Fibroblast of lung (primary cell): ENCODE data around the gene CACNA1H. TPM values are rescaled to one million over a fixed set of nuclear protein-coding genes. Genes with fewer than 3 reads are reported as not detected.

Experiments
- DNase-seq, 2 donors: peaks; one replicate each; pipeline versions ENCODE4 v3.0.0 to v3.0.0-alpha.2; 2010; ENCODE audit warnings: low read depth in 2 of 2
- H2AFZ ChIP-seq: 2 replicates; pipeline ENCODE4 v1.5.1; 2012; ENCODE audit warnings: low read length, control low read depth, inconsistent platforms
- H3K27ac ChIP-seq: 2 replicates; pipeline ENCODE4 v1.5.1; 2011; ENCODE audit warnings: low read length, control low read depth; ENCODE audit not compliant: insufficient read depth
- H3K27me3 ChIP-seq: 2 replicates; pipeline ENCODE4 v1.5.1; 2011; ENCODE audit warnings: mild to moderate bottlenecking, low read length; ENCODE audit not compliant: control insufficient read depth, insufficient read depth
- H3K36me3 ChIP-seq: 2 replicates; pipeline ENCODE4 v1.5.1; 2011; ENCODE audit warnings: low read length; ENCODE audit not compliant: control insufficient read depth, insufficient read depth
- H3K4me1 ChIP-seq: 2 replicates; pipeline ENCODE4 v1.5.1; 2011; ENCODE audit warnings: low read length; ENCODE audit not compliant: control insufficient read depth, insufficient read depth; ENCODE audit errors: extremely low read depth
- H3K4me2 ChIP-seq: 2 replicates; pipeline ENCODE4 v1.5.1; 2011; ENCODE audit warnings: low read length, control low read depth; ENCODE audit not compliant: insufficient read depth; ENCODE audit errors: extremely low read depth
- H3K4me3 ChIP-seq, 4 experiments: fragments of 200-600 bp in 1 of 4; sonication (generic) in 1 of 4; replicated peaks in 1 of 4; 2 replicates each; pipeline ENCODE4 v1.5.1; 2011 to 2016; ENCODE audit warnings: low read length in 4 of 4, low read depth in 3 of 4, mild to moderate bottlenecking in 3 of 4, control low read depth in 2 of 4, inconsistent platforms in 1 of 4, mixed read lengths in 1 of 4; ENCODE audit not compliant: insufficient read depth in 1 of 4; ENCODE audit errors: control extremely low read depth in 1 of 4
- H3K79me2 ChIP-seq: 2 replicates; pipeline ENCODE4 v1.5.1; 2012; ENCODE audit warnings: mild to moderate bottlenecking, low read length, inconsistent platforms; ENCODE audit not compliant: control insufficient read depth, insufficient read depth
- H3K9ac ChIP-seq: 2 replicates; pipeline ENCODE4 v1.5.1; 2011; ENCODE audit warnings: mild to moderate bottlenecking, low read length, control low read depth; ENCODE audit not compliant: insufficient read depth
- H3K9me3 ChIP-seq: 2 replicates; pipeline ENCODE4 v1.5.1; 2012; ENCODE audit warnings: low read depth, low read length; ENCODE audit not compliant: control insufficient read depth, insufficient read depth
- H4K20me1 ChIP-seq: 2 replicates; pipeline ENCODE4 v1.5.1; 2011; ENCODE audit warnings: low read length; ENCODE audit not compliant: control insufficient read depth, insufficient read depth; ENCODE audit errors: extremely low read depth
- EZH2 ChIP-seq: IDR thresholded peaks from 2 replicates; pipeline ENCODE4 v1.5.1; 2012; ENCODE audit warnings: low read length, control low read depth, mild to moderate bottlenecking; ENCODE audit errors: missing control alignments
- polyA plus RNA-seq, 2 donors: library from polyadenylated mRNA; depleted of rRNA in 1 of 2; stranded (reverse) in 1 of 2; unstranded in 1 of 2; fragments of >200 nt; gene quantifications; 2 replicates each; pipeline ENCODE4 v1.2.1, GENCODE V29; 2011 to 2012; ENCODE audit warnings: missing spikeins in 1 of 2
- total RNA-seq: library from RNA; depleted of rRNA; stranded (reverse); fragments of >200 nt; gene quantifications from 2 replicates; pipeline ENCODE4 v1.2.1, GENCODE V29; 2014
- TF ChIP-seq, protein P1 (sequence below), 2 donors: IDR thresholded peaks in 1 of 2; conservative IDR thresholded peaks in 1 of 2; 1 replicate in 1 of 2; 2 replicates in 1 of 2; pipeline ENCODE4 v1.5.1; 2011 to 2012; ENCODE audit warnings: low read length in 2 of 2, control low read depth in 1 of 2, inconsistent platforms in 1 of 2, low read depth in 1 of 2, mild to moderate bottlenecking in 1 of 2

CACNA1H gene
- total and polyA plus RNA-seq, 2 donors (not counting 1 experiment from before 2014, with no cell fraction given) = 1.2 to 10.5 TPM

GRCh38 chr16:1131378-1131994 is 21.4 kb upstream of the CACNA1H start:
- Histone ChIP-seq H3K27ac (no peak overlapping the region), H3K9ac (no peak overlapping the region), H3K27me3 (no peaks in the 10 kb centered on the region), H3K9me3 (no peaks in the 10 kb centered on the region), H3K4me1 (no peaks in the 10 kb centered on the region), H4K20me1 (no peaks in the 10 kb centered on the region), H3K4me3 (no peak overlapping the region), H3K36me3 (no peaks in the 10 kb centered on the region), H2AFZ (no peak overlapping the region), H3K79me2 (no peaks in the 10 kb centered on the region), H3K4me2 (no peak overlapping the region)
- DNase-seq = no peak
- no peak for TF ChIP-seq EZH2
- TF ChIP-seq, protein P1, sequence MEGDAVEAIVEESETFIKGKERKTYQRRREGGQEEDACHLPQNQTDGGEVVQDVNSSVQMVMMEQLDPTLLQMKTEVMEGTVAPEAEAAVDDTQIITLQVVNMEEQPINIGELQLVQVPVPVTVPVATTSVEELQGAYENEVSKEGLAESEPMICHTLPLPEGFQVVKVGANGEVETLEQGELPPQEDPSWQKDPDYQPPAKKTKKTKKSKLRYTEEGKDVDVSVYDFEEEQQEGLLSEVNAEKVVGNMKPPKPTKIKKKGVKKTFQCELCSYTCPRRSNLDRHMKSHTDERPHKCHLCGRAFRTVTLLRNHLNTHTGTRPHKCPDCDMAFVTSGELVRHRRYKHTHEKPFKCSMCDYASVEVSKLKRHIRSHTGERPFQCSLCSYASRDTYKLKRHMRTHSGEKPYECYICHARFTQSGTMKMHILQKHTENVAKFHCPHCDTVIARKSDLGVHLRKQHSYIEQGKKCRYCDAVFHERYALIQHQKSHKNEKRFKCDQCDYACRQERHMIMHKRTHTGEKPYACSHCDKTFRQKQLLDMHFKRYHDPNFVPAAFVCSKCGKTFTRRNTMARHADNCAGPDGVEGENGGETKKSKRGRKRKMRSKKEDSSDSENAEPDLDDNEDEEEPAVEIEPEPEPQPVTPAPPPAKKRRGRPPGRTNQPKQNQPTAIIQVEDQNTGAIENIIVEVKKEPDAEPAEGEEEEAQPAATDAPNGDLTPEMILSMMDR (conservative IDR thresholded peaks at IDR 0.05 in 1 of 2, IDR thresholded peaks at IDR 0.05 in 1 of 2; ENCODE audit: low read depth in 1 of 2, low read length in 2 of 2) = no peak

GRCh38 chr16:1132431-1132830 is 20.5 kb upstream of the CACNA1H start:
- no peaks in the 10 kb centered on the region for H3K9me3 ChIP-seq
- H3K27me3 ChIP-seq = no peaks in the 10 kb centered on the region
- no peak overlapping the region for H2AFZ ChIP-seq
- no peaks in the 10 kb centered on the region for H4K20me1 ChIP-seq
- H3K79me2 ChIP-seq = no peaks in the 10 kb centered on the region
- no peaks in the 10 kb centered on the region for H3K4me1 ChIP-seq
- no peak overlapping the region for H3K4me3 ChIP-seq
- DNase-seq = no peak
- no peak overlapping the region for H3K27ac ChIP-seq
- H3K4me2 ChIP-seq = no peak overlapping the region
- H3K9ac ChIP-seq = no peak overlapping the region
- H3K36me3 ChIP-seq = no peaks in the 10 kb centered on the region
- TF ChIP-seq EZH2 = no peak
- TF ChIP-seq, protein P1 (conservative IDR thresholded peaks at IDR 0.05 in 1 of 2, IDR thresholded peaks at IDR 0.05 in 1 of 2; ENCODE audit: low read depth in 1 of 2, low read length in 2 of 2) = no peak

- DNase-seq = no peak
- Histone ChIP-seq H3K4me2 (no peak overlapping the region), H3K27ac (no peak overlapping the region), H3K27me3 (no peaks in the 10 kb centered on the region), H2AFZ (no peak overlapping the region), H3K4me3 (no peak overlapping the region), H3K36me3 (no peaks in the 10 kb centered on the region), H3K79me2 (no peaks in the 10 kb centered on the region), H4K20me1 (no peaks in the 10 kb centered on the region), H3K9me3 (no peaks in the 10 kb centered on the region), H3K9ac (no peak overlapping the region), H3K4me1 (no peaks in the 10 kb centered on the region)
- TF ChIP-seq, protein P1 (conservative IDR thresholded peaks at IDR 0.05 in 1 of 2, IDR thresholded peaks at IDR 0.05 in 1 of 2; ENCODE audit: low read depth in 1 of 2, low read length in 2 of 2) = no peak
- no peak for TF ChIP-seq EZH2
Observed at GRCh38 chr16:1133271-1133670, 19.6 kb upstream of the CACNA1H start.
